A549 (cell line): ENCODE measurements around the gene ABTB1.

Source experiments
- FOXS1 ChIP-seq: fragments of 250-450 bp; sonication (Bioruptor Pico); IDR thresholded peaks from 2 replicates; pipeline ENCODE4 v1.5.0; 2020; ENCODE audit warnings: mild to moderate bottlenecking, moderate library complexity
- NPAS2 ChIP-seq: fragments of 250-450 bp; sonication (Bioruptor Pico); IDR thresholded peaks from 2 replicates; pipeline ENCODE4 v1.8.0; 2022; ENCODE audit warnings: mild to moderate bottlenecking, moderate library complexity, borderline replicate concordance
- RFX5 ChIP-seq: fragments of 450-650 bp; IDR thresholded peaks from 2 replicates; pipeline ENCODE4 v1.7.1; 2014; ENCODE audit warnings: antibody characterized with exemption, mild to moderate bottlenecking, moderate library complexity

GRCh38 chr3:127672429-127673190 is at the start of gene ABTB1:
- TF ChIP-seq FOXS1 (CRISPR knock-in tag) (no peak), NPAS2 (CRISPR knock-in tag) (no peak), RFX5 (no peak)
